ENCODE results near the gene PHLDB1. TPM values are rescaled to one million over a fixed set of nuclear protein-coding genes. Genes with fewer than 3 reads are reported as not detected.

PHLDB1 gene
- total RNA-seq, 4 donors from 2014 or later, result 16.5 to 35.7 (median 22.7) TPM

DNA sequence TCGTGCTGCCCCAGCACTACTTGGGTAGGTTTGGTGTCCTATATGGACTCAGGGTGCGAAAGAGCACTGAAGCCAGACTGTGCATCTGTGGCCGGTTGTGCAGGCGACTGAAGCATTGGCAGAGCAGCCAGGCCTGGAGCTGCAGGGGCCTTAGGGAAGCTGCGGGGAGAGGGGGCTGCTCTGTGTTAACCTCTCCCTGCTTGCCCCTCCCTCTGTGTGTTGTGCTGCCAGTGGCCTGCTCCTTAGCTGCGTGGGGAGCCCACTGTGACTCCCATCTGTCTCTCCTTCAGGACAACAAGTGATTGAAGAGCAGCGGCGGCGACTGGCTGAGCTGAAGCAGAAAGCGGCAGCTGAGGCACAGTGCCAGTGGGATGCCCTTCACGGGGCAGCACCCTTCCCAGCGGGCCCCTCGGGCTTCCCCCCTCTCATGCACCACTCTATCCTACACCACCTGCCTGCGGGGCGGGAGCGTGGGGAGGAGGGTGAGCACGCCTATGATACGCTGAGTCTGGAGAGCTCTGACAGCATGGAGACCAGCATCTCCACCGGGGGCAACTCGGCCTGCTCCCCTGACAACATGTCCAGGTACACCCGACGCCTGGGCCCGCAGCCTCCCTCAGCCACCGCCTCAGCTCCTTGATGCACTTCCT, 37.8 kb downstream of the PHLDB1 start:
- no peak overlapping the region for H3K4me3 ChIP-seq
- H3K9me3 ChIP-seq, result no peaks in the 10 kb centered on the region
- H3K27ac ChIP-seq, result no peak overlapping the region
- in situ Hi-C loops (cut with MboI; ENCODE audit: low sequenced_read_pairs in 4 of 4) (no loop called here), intact Hi-C loops (cut with DNase I; ENCODE audit: low total_unique reads) (no loop called here)
- no peak for ATAC-seq
- DNase-seq, result no peak
- H3K4me1 ChIP-seq, result peaks cover 25 to 34% of the 10 kb centered on the region in 2 donors
- no peaks in the 10 kb centered on the region for H3K27me3 ChIP-seq
- peaks cover 0 to 17% of the 10 kb centered on the region in 2 donors for H3K36me3 ChIP-seq
- no peak for TF ChIP-seq POLR2A (IDR thresholded peaks at IDR 0.05)
- TF ChIP-seq, protein P1, sequence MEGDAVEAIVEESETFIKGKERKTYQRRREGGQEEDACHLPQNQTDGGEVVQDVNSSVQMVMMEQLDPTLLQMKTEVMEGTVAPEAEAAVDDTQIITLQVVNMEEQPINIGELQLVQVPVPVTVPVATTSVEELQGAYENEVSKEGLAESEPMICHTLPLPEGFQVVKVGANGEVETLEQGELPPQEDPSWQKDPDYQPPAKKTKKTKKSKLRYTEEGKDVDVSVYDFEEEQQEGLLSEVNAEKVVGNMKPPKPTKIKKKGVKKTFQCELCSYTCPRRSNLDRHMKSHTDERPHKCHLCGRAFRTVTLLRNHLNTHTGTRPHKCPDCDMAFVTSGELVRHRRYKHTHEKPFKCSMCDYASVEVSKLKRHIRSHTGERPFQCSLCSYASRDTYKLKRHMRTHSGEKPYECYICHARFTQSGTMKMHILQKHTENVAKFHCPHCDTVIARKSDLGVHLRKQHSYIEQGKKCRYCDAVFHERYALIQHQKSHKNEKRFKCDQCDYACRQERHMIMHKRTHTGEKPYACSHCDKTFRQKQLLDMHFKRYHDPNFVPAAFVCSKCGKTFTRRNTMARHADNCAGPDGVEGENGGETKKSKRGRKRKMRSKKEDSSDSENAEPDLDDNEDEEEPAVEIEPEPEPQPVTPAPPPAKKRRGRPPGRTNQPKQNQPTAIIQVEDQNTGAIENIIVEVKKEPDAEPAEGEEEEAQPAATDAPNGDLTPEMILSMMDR (IDR thresholded peaks at IDR 0.05 in 4 of 5, conservative IDR thresholded peaks at IDR 0.05 in 1 of 5), result no peak

DNA sequence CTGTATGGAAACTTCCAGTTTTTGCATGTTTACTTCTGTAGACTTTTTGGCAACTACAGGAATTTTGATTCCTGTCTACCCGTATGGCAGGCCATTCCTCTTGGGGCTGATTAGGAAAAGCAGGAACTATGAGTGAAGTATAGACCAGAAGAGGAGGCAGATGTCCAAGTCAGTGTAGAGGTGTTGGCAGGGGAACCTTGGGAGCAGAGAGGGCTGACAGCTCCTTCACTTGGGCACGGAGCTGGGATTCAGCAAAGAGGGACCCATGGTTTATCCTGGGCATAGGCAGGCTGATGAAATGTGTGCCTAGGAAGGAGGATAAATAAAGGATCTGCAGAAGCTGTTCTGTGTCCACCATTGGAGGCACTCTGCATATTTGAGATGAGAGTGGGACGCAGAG, 39.0 kb downstream of the PHLDB1 start:
- Histone ChIP-seq H3K27me3 (no peaks in the 10 kb centered on the region), H3K9me3 (no peaks in the 10 kb centered on the region), H3K36me3 (peaks cover 0 to 29% of the 10 kb centered on the region in 2 donors), H3K4me3 (no peak overlapping the region), H3K4me1 (peaks cover 20 to 29% of the 10 kb centered on the region in 2 donors), H3K27ac (no peak overlapping the region)
- DNase-seq, result no peak
- in situ Hi-C loops (cut with MboI; ENCODE audit: low sequenced_read_pairs in 4 of 4) (no loop called here), intact Hi-C loops (cut with DNase I; ENCODE audit: low total_unique reads) (no loop called here)
- no peak for TF ChIP-seq POLR2A (IDR thresholded peaks at IDR 0.05)
- TF ChIP-seq, protein P1 (IDR thresholded peaks at IDR 0.05 in 4 of 5, conservative IDR thresholded peaks at IDR 0.05 in 1 of 5), result no peak
- no peak for ATAC-seq

- Histone ChIP-seq H3K4me1 (peaks cover 9 to 21% of the 10 kb centered on the region in 2 donors), H3K27ac (no peak overlapping the region), H3K4me3 (no peak overlapping the region), H3K27me3 (no peaks in the 10 kb centered on the region), H3K9me3 (no peaks in the 10 kb centered on the region), H3K36me3 (peaks cover 0 to 35% of the 10 kb centered on the region in 2 donors)
- in situ Hi-C loops (cut with MboI; ENCODE audit: low sequenced_read_pairs in 4 of 4) (no loop called here), intact Hi-C loops (cut with DNase I; ENCODE audit: low total_unique reads) (no loop called here)
- TF ChIP-seq POLR2A (IDR thresholded peaks at IDR 0.05), result no peak
- TF ChIP-seq, protein P1 (IDR thresholded peaks at IDR 0.05 in 4 of 5, conservative IDR thresholded peaks at IDR 0.05 in 1 of 5), result no peak
- peak in 1 of 2 donors; percentile 9 for DNase-seq
- ATAC-seq, result no peak
Observed at GRCh38 chr11:118648291-118648690, 40.9 kb downstream of the PHLDB1 start.

DNA sequence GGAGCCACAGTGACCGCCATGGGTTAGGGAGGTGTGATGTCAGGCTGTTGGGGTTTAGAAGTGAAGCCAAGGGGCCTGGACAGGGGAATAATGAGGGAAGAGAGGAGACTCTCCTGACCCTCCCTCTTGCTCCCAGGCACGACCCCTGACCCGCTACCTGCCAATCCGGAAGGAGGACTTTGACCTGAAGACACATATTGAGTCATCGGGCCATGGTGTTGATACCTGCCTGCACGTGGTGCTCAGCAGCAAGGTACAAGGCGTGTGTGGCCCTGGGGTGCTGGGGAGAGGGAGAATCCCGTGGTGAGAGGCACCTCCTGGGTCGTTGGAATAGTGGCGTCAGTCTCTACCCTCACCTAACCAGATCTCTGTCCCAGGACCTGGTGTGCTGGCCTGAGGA, 42.5 kb downstream of the PHLDB1 start:
- peaks cover 0 to 38% of the 10 kb centered on the region in 2 donors for H3K36me3 ChIP-seq
- no peaks in the 10 kb centered on the region for H3K9me3 ChIP-seq
- H3K4me3 ChIP-seq, result no peak overlapping the region
- no peaks in the 10 kb centered on the region for H3K27me3 ChIP-seq
- in situ Hi-C loops (cut with MboI; ENCODE audit: low sequenced_read_pairs in 4 of 4), result loop anchor here in 2 of 4 donors (10.0 kb wide), 1 partner anchor 55 kb away; no protein-coding TSS in a partner anchor
- ATAC-seq (no peak), DNase-seq (no peak)
- peaks cover 0 to 10% of the 10 kb centered on the region in 2 donors for H3K4me1 ChIP-seq
- H3K27ac ChIP-seq, result no peak overlapping the region
- no peak for TF ChIP-seq POLR2A (IDR thresholded peaks at IDR 0.05)
- TF ChIP-seq, protein P1 (IDR thresholded peaks at IDR 0.05 in 4 of 5, conservative IDR thresholded peaks at IDR 0.05 in 1 of 5), result no peak
- intact Hi-C loops (cut with DNase I; ENCODE audit: low total_unique reads), result no loop called here
